GM19099 (cell line): ENCODE measurements around the gene ISG15.

Experiments
- POLR2A ChIP-seq: IDR thresholded peaks from 3 replicates; pipeline ENCODE4 v1.6.1; 2011; ENCODE audit warnings: low read depth; ENCODE audit not compliant: insufficient read length; ENCODE audit errors: extremely low read depth

The ISG15 gene

GRCh38 chr1:1014799-1015681, 1.7 kb downstream of the ISG15 start:
- peak; percentile 25 for TF ChIP-seq POLR2A

GRCh38 chr1:1019122-1019999, 6.1 kb downstream of the ISG15 start:
- TF ChIP-seq POLR2A = peak; percentile 52

- no peak for TF ChIP-seq POLR2A
These were observed 6.7 kb downstream of the ISG15 start, which contains the start of gene AGRN for GRCh38 chr1:1020000-1020404. Gene AGRN (plus strand): TSS chr1:1020120. CDS start chr1:1020173, 53 bp downstream.

- TF ChIP-seq POLR2A = no peak
These were observed 7.2 kb downstream of the ISG15 start for GRCh38 chr1:1020415-1021009.

- no peak for TF ChIP-seq POLR2A
These were observed 8.0 kb downstream of the ISG15 start for GRCh38 chr1:1021010-1021919.

- TF ChIP-seq POLR2A = no peak
These were observed 8.6 kb downstream of the ISG15 start for GRCh38 chr1:1021920-1022259.

- TF ChIP-seq POLR2A = no peak
These were observed 9.2 kb downstream of the ISG15 start for GRCh38 chr1:1022302-1023009.

- no peak for TF ChIP-seq POLR2A
These were observed 10.4 kb downstream of the ISG15 start for GRCh38 chr1:1023700-1024099.

GRCh38 chr1:1024149-1024770, 11.0 kb downstream of the ISG15 start:
- TF ChIP-seq POLR2A = no peak

- TF ChIP-seq POLR2A = no peak
These were observed 11.7 kb downstream of the ISG15 start for GRCh38 chr1:1024771-1025699.

- TF ChIP-seq POLR2A = no peak
These were observed 12.4 kb downstream of the ISG15 start for GRCh38 chr1:1025730-1026129.
